HG03520 (cell line): ENCODE results near the gene GPRC5A.
"Not testable (repeated sequence)": the region's sequence is repeated elsewhere in the genome, so short reads cannot be mapped to it uniquely, and the experiment has no call there.

Source experiments
- ATAC-seq: cut with Tn5 transposase; IDR thresholded peaks from one replicate; pipeline ENCODE4 v1.9.1; 2021; ENCODE audit warnings: mild to moderate bottlenecking, moderate library complexity; ENCODE audit not compliant: unreplicated experiment

Gene GPRC5A

GRCh38 chr12:12891080-12891880, at the start of gene GPRC5A:
GPRC5A (plus strand) TSS chr12:12891562; CDS start chr12:12908250, 16,688 bp downstream.
- no peak for ATAC-seq

- ATAC-seq = no peak
Measured at GRCh38 chr12:12845794-12846243, 45.5 kb upstream of the GPRC5A start.

GRCh38 chr12:12846780-12847179, 44.6 kb upstream of the GPRC5A start:
- not testable (repeated sequence) for ATAC-seq

- no peak for ATAC-seq
Measured at GRCh38 chr12:12853435-12853834, 37.9 kb upstream of the GPRC5A start.

GRCh38 chr12:12859690-12860089, 31.7 kb upstream of the GPRC5A start:
- no peak for ATAC-seq

GRCh38 chr12:12864243-12864642, 27.1 kb upstream of the GPRC5A start:
- no peak for ATAC-seq

GRCh38 chr12:12868477-12869235, 22.7 kb upstream of the GPRC5A start:
- no peak for ATAC-seq

GRCh38 chr12:12870465-12870864, 20.9 kb upstream of the GPRC5A start:
- ATAC-seq = no peak

- ATAC-seq = no peak
Measured at GRCh38 chr12:12871587-12872138, 19.7 kb upstream of the GPRC5A start.

- ATAC-seq = no peak
Measured at GRCh38 chr12:12872139-12872933, 19.0 kb upstream of the GPRC5A start.

- no peak for ATAC-seq
Measured at GRCh38 chr12:12872934-12873275, 18.5 kb upstream of the GPRC5A start.

GRCh38 chr12:12874029-12874428, 17.3 kb upstream of the GPRC5A start:
- ATAC-seq = no peak

- ATAC-seq = not testable (repeated sequence)
Measured at GRCh38 chr12:12875301-12875700, 16.1 kb upstream of the GPRC5A start.

- no peak for ATAC-seq
Measured at GRCh38 chr12:12877153-12877768, 14.1 kb upstream of the GPRC5A start.

GRCh38 chr12:12877781-12878455, 13.4 kb upstream of the GPRC5A start:
- no peak for ATAC-seq

GRCh38 chr12:12880537-12880936, 10.8 kb upstream of the GPRC5A start:
- no peak for ATAC-seq

- no peak for ATAC-seq
Measured at GRCh38 chr12:12881151-12881909, 10.0 kb upstream of the GPRC5A start.

- ATAC-seq = no peak
Measured at GRCh38 chr12:12882288-12882687, 9.1 kb upstream of the GPRC5A start.

GRCh38 chr12:12883369-12884001, 7.9 kb upstream of the GPRC5A start:
- no peak for ATAC-seq
